Loucy (cell line): ENCODE measurements around the gene TMEM201.

ENCODE experiments used
- CTCF ChIP-seq: fragments of 200-600 bp; sonication (generic); conservative IDR thresholded peaks from 2 replicates; pipeline ENCODE4 v1.5.1; 2014; ENCODE audit warnings: mild to moderate bottlenecking, antibody characterized with exemption, low read length
- EZH2phosphoT487 ChIP-seq: fragments of 200-600 bp; IDR thresholded peaks from 2 replicates; pipeline ENCODE4 v1.6.1; 2018; ENCODE audit warnings: antibody characterized with exemption, mild to moderate bottlenecking, moderate library complexity, borderline replicate concordance

- TF ChIP-seq CTCF (no peak), EZH2phosphoT487 (no peak)
Observed at GRCh38 chr1:9542430-9542829, 46.3 kb upstream of the TMEM201 start.
